Chondrocyte (in vitro differentiated cells): ENCODE results near the gene U2SURP. TPM values are rescaled to one million over a fixed set of nuclear protein-coding genes. Genes with fewer than 3 reads are reported as not detected.
A peak's percentile ranks its signal among the peaks of the same experiment; 100 is the strongest.

Source experiments
- DNase-seq: peaks from one replicate; pipeline ENCODE4 v3.0.0; 2021; ENCODE audit warnings: mixed read lengths, low spot score
- H3K27ac Mint-ChIP-seq: one replicate; pipeline ENCODE4 v1.8.0; 2021; ENCODE audit warnings: mild to moderate bottlenecking, moderate library complexity, mixed read lengths; ENCODE audit not compliant: unreplicated experiment
- H3K27me3 Mint-ChIP-seq: 2 replicates; pipeline ENCODE4 v1.8.0; 2021; ENCODE audit warnings: low read depth, mixed read lengths
- H3K36me3 Mint-ChIP-seq: 2 replicates; pipeline ENCODE4 v1.8.0; 2021; ENCODE audit warnings: low read depth, mixed read lengths
- H3K4me1 Mint-ChIP-seq: 2 replicates; pipeline ENCODE4 v1.8.0; 2021; ENCODE audit warnings: low read depth, mild to moderate bottlenecking, mixed read lengths
- H3K4me3 Mint-ChIP-seq: one replicate; pipeline ENCODE4 v1.8.0; 2021; ENCODE audit warnings: mild to moderate bottlenecking, moderate library complexity, mixed read lengths; ENCODE audit not compliant: unreplicated experiment
- H3K9me3 Mint-ChIP-seq: 2 replicates; pipeline ENCODE4 v1.8.0; 2021; ENCODE audit warnings: low read depth, mixed read lengths
- CTCF ChIP-seq: fragments of 200-600 bp; sonication (generic); IDR thresholded peaks from 2 replicates; pipeline ENCODE4 v1.5.0; 2021; ENCODE audit warnings: antibody characterized with exemption, mild to moderate bottlenecking, moderate library complexity
- total RNA-seq: library from RNA; stranded (reverse); gene quantifications from 3 replicates; pipeline ENCODE4 v1.2.1, GENCODE V29; 2021

The U2SURP gene
- total RNA-seq, 1 donor from 2014 or later = 63.7 TPM

GRCh38 chr3:142963516-142964448, 37.6 kb upstream of the U2SURP start, which contains the start of gene PAQR9:
TSS of gene PAQR9 (minus strand) at chr3:142963674. CDS start at chr3:142963336, 338 bp downstream.
- no peak within 1 kb of the TSS for H3K27ac Mint-ChIP-seq
- H3K27me3 Mint-ChIP-seq = peaks cover 36% of the 10 kb centered on the region
- H3K4me3 Mint-ChIP-seq = peak within 1 kb of the TSS; percentile 71
- peaks cover 2% of the 10 kb centered on the region for H3K36me3 Mint-ChIP-seq
- no peak for TF ChIP-seq CTCF
- H3K4me1 Mint-ChIP-seq = peaks cover 4% of the 10 kb centered on the region
- no peaks in the 10 kb centered on the region for H3K9me3 Mint-ChIP-seq
- no peak for DNase-seq

- no peak overlapping the region for H3K27ac Mint-ChIP-seq
- no peak for TF ChIP-seq CTCF
- H3K4me3 Mint-ChIP-seq = no peak overlapping the region
- H3K36me3 Mint-ChIP-seq = peaks cover 2% of the 10 kb centered on the region
- H3K4me1 Mint-ChIP-seq = peaks cover 4% of the 10 kb centered on the region
- no peaks in the 10 kb centered on the region for H3K9me3 Mint-ChIP-seq
- DNase-seq = no peak
- peaks cover 32% of the 10 kb centered on the region for H3K27me3 Mint-ChIP-seq
These were observed 35.8 kb upstream of the U2SURP start for GRCh38 chr3:142965581-142965980.

- Mint-ChIP-seq H3K36me3 (peaks cover 2% of the 10 kb centered on the region), H3K4me3 (no peak overlapping the region), H3K9me3 (no peaks in the 10 kb centered on the region), H3K27ac (no peak overlapping the region), H3K4me1 (peaks cover 4% of the 10 kb centered on the region), H3K27me3 (peaks cover 29% of the 10 kb centered on the region)
- no peak for TF ChIP-seq CTCF
- no peak for DNase-seq
These were observed 34.6 kb upstream of the U2SURP start for GRCh38 chr3:142966808-142967207.

- Mint-ChIP-seq H3K36me3 (no peaks in the 10 kb centered on the region), H3K27me3 (peaks cover 23% of the 10 kb centered on the region), H3K9me3 (no peaks in the 10 kb centered on the region), H3K4me3 (no peak overlapping the region), H3K27ac (no peak overlapping the region), H3K4me1 (peaks cover 4% of the 10 kb centered on the region)
- no peak for TF ChIP-seq CTCF
- DNase-seq = no peak
These were observed 32.9 kb upstream of the U2SURP start for GRCh38 chr3:142968319-142969025.

- Mint-ChIP-seq H3K9me3 (no peaks in the 10 kb centered on the region), H3K4me3 (no peak overlapping the region), H3K27me3 (peaks cover 12% of the 10 kb centered on the region), H3K36me3 (no peaks in the 10 kb centered on the region), H3K27ac (no peak overlapping the region), H3K4me1 (peaks cover 4% of the 10 kb centered on the region)
- no peak for TF ChIP-seq CTCF
- no peak for DNase-seq
These were observed 29.9 kb upstream of the U2SURP start for GRCh38 chr3:142971431-142971830.
